Vagina (tissue), 2 donors: ENCODE results near the gene FMN2. TPM values are rescaled to one million over a fixed set of nuclear protein-coding genes. Genes with fewer than 3 reads are reported as not detected.

Experiments used
- DNase-seq, 2 donors: peaks; one replicate each; pipeline ENCODE4 v3.0.0-alpha.2; 2017; ENCODE audit errors: extremely low spot score in 2 of 2
- H3K27ac ChIP-seq: fragments of 200-600 bp; sonication (generic); one replicate; pipeline ENCODE4 v1.5.1; 2019
- H3K27me3 ChIP-seq: fragments of 200-600 bp; sonication (generic); one replicate; pipeline ENCODE4 v1.5.1; 2019
- H3K36me3 ChIP-seq, 2 donors: fragments of 200-600 bp; sonication (generic); one replicate each; pipeline ENCODE4 v1.5.1; 2017 to 2019
- H3K4me1 ChIP-seq: fragments of 200-600 bp; sonication (generic); one replicate; pipeline ENCODE4 v1.5.1; 2019
- H3K4me3 ChIP-seq, 2 donors: fragments of 200-600 bp; sonication (generic); 1 replicate in 1 of 2; 2 replicates in 1 of 2; pipeline ENCODE4 v1.5.1; 2016 to 2019
- H3K9me3 ChIP-seq: fragments of 200-600 bp; sonication (generic); one replicate; pipeline ENCODE4 v1.5.1; 2019
- CTCF ChIP-seq, 3 experiments: fragments of 450-650 bp in 2 of 3; fragments of 200-600 bp in 1 of 3; sonication (generic) in 1 of 3; IDR thresholded peaks; one replicate each; pipeline ENCODE4 v1.5.1; 2017 to 2019; ENCODE audit warnings: antibody characterized with exemption in 3 of 3, mild to moderate bottlenecking in 2 of 3, moderate library complexity in 2 of 3
- POLR2A ChIP-seq, 2 donors: fragments of 450-650 bp; IDR thresholded peaks; one replicate each; pipeline ENCODE4 v1.6.1; 2017; ENCODE audit warnings: antibody characterized with exemption in 2 of 2, mild to moderate bottlenecking in 2 of 2, moderate library complexity in 2 of 2
- POLR2AphosphoS5 ChIP-seq, 2 donors: sonication (generic); formaldehyde crosslinking; IDR thresholded peaks; one replicate each; pipeline ENCODE4 v1.9.0; 2017; ENCODE audit warnings: antibody characterized with exemption in 2 of 2, mild to moderate bottlenecking in 2 of 2, low read depth in 1 of 2; ENCODE audit not compliant: insufficient read depth in 1 of 2
- intact Hi-C: fragments of 100-400 bp; cut with DNase I; formaldehyde crosslinking; loops from one replicate; pipeline ENCODE4 v1.15.1; 2023
- total RNA-seq: library from RNA; depleted of rRNA; stranded (reverse); fragments of >200 nt; gene quantifications from one replicate; pipeline ENCODE4 v1.2.3, GENCODE V29; 2016

FMN2 gene
- total RNA-seq, 1 donor from 2014 or later = not detected

- no peak for DNase-seq
- no peaks in the 10 kb centered on the region for H3K36me3 ChIP-seq
- H3K9me3 ChIP-seq = no peaks in the 10 kb centered on the region
- no peak for TF ChIP-seq CTCF (IDR thresholded peaks at IDR 0.05)
- TF ChIP-seq POLR2AphosphoS5 (IDR thresholded peaks at IDR 0.05; ENCODE audit: insufficient read depth in 1 of 2, low read depth in 1 of 2) = no peak
- TF ChIP-seq POLR2A (IDR thresholded peaks at IDR 0.05) = no peak
- no peaks in the 10 kb centered on the region for H3K4me1 ChIP-seq
- no peak overlapping the region for H3K27ac ChIP-seq
- intact Hi-C loops = no loop called here
- H3K27me3 ChIP-seq = no peaks in the 10 kb centered on the region
- H3K4me3 ChIP-seq = no peak overlapping the region
Observed at GRCh38 chr1:240210026-240210425, 118.3 kb downstream of the FMN2 start.

GRCh38 chr1:240212556-240212955 lies 120.9 kb downstream of the FMN2 start:
- intact Hi-C loops = no loop called here

GRCh38 chr1:240217403-240217802 lies 125.7 kb downstream of the FMN2 start:
- DNase-seq = no peak
- intact Hi-C loops = no loop called here
- Histone ChIP-seq H3K9me3 (no peaks in the 10 kb centered on the region), H3K36me3 (no peaks in the 10 kb centered on the region), H3K4me1 (no peaks in the 10 kb centered on the region), H3K27me3 (no peaks in the 10 kb centered on the region), H3K4me3 (no peak overlapping the region), H3K27ac (no peak overlapping the region)
- no peak for TF ChIP-seq POLR2AphosphoS5 (IDR thresholded peaks at IDR 0.05; ENCODE audit: insufficient read depth in 1 of 2, low read depth in 1 of 2)

More at GRCh38 chr1:240212556-240212955, 120.9 kb downstream of the FMN2 start:
- Histone ChIP-seq H3K36me3 (no peaks in the 10 kb centered on the region), H3K27me3 (no peaks in the 10 kb centered on the region), H3K4me3 (no peak overlapping the region), H3K9me3 (no peaks in the 10 kb centered on the region), H3K27ac (no peak overlapping the region), H3K4me1 (no peaks in the 10 kb centered on the region)
- TF ChIP-seq CTCF (IDR thresholded peaks at IDR 0.05) (no peak), POLR2AphosphoS5 (IDR thresholded peaks at IDR 0.05; ENCODE audit: insufficient read depth in 1 of 2, low read depth in 1 of 2) (no peak), POLR2A (IDR thresholded peaks at IDR 0.05) (no peak)
- DNase-seq = no peak

GRCh38 chr1:240219104-240219503 lies 127.4 kb downstream of the FMN2 start:
- Histone ChIP-seq H3K36me3 (no peaks in the 10 kb centered on the region), H3K27ac (no peak overlapping the region), H3K4me1 (no peaks in the 10 kb centered on the region), H3K9me3 (no peaks in the 10 kb centered on the region), H3K4me3 (no peak overlapping the region), H3K27me3 (no peaks in the 10 kb centered on the region)
- intact Hi-C loops = no loop called here
- TF ChIP-seq POLR2AphosphoS5 (IDR thresholded peaks at IDR 0.05; ENCODE audit: insufficient read depth in 1 of 2, low read depth in 1 of 2) (no peak), POLR2A (IDR thresholded peaks at IDR 0.05) (no peak), CTCF (IDR thresholded peaks at IDR 0.05) (no peak)
- DNase-seq = no peak

- intact Hi-C loops = no loop called here
- Histone ChIP-seq H3K4me1 (no peaks in the 10 kb centered on the region), H3K36me3 (no peaks in the 10 kb centered on the region), H3K27ac (no peak overlapping the region), H3K27me3 (no peaks in the 10 kb centered on the region), H3K4me3 (no peak overlapping the region), H3K9me3 (no peaks in the 10 kb centered on the region)
- no peak for DNase-seq
- TF ChIP-seq POLR2AphosphoS5 (IDR thresholded peaks at IDR 0.05; ENCODE audit: insufficient read depth in 1 of 2, low read depth in 1 of 2) = no peak
- no peak for TF ChIP-seq POLR2A (IDR thresholded peaks at IDR 0.05)
- TF ChIP-seq CTCF (IDR thresholded peaks at IDR 0.05) = no peak
Observed at GRCh38 chr1:240226102-240226501, 134.4 kb downstream of the FMN2 start.
